IPS DF 19.7 (cell line): ENCODE results near the gene CLIP1.
"Not testable (repeated sequence)": the region's sequence is repeated elsewhere in the genome, so short reads cannot be mapped to it uniquely, and the experiment has no call there.

ENCODE experiments used
- DNase-seq: peaks from one replicate; pipeline ENCODE4 v3.0.0-alpha.2; 2013; ENCODE audit warnings: low read depth, low spot score

Gene CLIP1

DNA sequence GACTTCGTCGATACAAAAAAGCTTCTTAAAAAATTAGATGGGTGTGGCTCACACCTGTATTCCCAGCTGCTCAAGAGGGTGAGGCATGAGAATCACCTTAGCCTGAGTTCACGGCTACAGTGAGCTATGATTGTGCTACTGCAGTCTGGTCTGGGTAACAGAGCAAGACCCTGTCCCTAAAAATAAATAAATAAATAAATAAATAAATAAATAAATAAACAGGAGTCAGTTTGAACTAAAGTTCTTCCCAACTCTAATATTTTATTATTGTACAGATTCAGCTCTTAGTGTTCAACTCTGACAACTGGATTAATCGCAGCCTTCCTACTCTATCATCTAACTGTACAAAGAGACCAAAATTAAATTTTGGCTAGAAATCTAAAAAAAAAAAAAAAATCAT is 12.7 kb upstream of the CLIP1 start:
- DNase-seq, result no peak

DNA sequence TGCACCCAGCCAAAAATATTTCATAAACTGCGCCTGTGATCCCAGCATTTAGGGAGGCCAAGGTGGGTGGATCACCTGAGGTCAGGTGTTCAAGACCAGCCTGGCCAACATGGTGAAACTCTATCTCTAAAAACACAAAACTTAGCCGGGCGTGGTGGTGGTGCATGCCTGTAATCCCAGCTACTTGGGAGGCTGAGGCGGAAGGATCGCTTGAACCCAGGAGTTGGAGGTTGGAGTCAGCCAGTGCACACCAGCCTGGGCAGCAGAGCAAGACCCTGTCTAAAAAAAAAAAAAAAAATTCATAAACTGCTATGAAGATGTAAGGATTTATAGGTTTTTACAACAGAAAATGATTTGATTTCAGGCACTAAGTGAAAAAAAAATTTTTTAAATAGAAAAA is 6.6 kb upstream of the CLIP1 start:
- not testable (repeated sequence) for DNase-seq

DNA sequence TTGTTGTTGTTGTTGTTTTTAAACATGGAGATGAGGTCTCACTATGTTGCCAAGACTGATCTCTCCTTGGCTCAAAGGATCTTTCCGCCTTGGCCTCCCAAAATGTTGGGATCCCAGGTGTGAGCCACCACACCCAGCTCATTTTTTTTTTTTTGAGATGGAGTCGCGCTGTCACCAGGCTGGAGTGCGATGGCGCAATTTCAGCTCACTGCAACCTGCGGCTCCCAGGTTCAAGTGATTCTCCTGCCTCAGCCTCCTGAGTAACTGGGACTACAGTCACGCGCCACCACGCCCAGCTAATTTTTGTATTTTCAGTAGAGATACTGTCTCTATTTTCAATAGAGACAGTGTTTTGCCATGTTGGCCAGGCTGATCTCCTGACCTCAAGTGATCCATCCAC is 4.9 kb upstream of the CLIP1 start:
- no peak for DNase-seq

DNA sequence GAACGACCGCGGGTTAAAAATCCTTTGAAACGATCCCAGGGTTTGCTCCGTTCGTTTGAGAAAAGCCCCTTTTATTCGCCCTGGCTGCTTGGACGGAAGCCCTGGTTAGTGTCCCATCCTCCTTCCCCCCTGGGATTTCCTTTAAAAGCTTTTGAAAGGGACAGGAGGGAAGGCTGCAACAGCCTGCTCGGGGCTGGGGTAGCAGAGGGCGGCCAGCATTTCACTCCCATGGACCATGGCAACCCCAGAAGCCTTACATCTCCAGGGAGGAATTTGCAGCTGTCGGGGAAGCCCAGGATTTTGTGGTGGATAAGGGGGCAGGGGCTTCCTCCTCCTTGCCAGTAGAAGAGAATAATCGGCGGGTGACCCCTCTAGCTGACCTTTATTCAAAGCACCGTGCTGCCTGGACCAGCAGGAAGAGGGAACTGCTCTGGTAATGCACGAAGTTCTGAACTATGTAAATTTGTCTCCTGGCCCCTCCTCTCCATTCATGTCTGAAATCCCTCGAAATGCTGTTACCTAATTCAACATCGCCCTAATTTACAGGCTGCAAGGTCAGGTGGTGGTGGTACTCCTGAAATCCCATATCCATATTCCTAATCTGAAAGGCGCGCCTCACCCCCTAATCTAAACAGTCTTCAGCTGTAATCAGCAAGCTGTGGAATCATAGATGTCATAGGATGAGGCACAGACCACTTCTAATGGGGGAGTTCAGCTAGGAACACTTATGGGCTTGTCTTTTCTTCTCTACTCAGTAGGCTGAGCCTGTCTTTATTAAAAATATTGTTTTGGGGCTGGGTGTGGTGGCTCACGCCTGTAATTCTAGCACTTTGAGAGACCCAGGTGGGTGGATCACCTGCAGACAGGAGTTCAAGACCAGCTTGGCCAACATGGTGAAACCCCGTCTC is 1.0 kb upstream of the CLIP1 start:
- no peak for DNase-seq

DNA sequence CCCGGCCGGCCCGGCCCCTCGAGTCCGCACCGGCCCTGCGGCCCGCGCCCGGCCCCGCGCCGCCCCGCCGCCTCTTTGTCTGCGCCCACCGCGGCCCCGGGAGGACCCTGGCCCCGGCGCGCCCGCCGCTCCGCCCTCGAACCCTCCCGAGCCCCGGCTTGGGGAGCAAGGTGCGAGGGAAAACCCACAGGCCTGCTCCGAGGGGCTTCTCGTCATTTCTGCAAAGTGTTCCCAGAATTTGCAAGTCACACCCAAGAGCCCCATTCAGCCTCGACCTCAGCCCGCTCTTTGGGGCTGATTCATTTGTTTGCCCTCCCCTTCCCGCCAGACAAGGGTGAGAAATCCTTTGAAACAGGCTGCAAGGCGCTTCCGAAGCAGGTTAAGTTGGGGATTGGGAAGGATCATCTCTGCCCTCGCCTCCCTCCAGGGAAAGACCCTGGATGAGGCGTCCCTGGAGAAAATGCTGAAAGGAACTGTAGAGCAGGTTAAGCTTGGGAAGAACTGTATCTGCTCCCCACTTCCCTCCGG is 325 bp upstream of the CLIP1 start:
- no peak for DNase-seq

DNA sequence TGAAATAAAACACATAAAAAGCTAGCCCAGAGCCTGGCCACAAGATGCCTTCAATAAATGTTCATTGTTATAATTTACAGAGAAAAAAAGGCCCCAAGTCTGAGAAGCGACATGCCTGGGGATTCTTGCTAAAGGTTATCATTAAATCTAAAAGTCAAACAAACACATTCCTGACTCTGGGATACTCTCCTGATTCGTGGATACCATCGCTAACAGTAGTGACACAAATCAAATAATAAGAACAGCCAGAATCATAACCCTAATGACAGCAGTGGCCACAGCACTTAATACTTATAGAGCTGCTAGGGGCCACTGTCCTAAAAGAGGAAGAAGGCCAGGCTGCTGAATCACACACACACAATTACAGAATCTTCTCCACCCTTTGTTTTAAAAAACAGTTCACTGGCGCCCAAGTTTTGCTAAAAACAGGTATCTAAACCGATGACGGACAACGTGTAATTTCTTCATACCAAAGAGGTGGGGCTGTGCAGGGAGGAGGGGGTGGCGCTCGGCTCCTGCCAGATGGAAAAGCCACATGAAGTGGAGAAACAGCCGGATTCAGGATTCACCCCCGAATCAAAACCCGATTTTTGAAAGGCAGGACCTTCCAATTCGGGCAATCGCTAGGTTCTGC is 1.2 kb downstream of the CLIP1 start:
- DNase-seq, result no peak

DNA sequence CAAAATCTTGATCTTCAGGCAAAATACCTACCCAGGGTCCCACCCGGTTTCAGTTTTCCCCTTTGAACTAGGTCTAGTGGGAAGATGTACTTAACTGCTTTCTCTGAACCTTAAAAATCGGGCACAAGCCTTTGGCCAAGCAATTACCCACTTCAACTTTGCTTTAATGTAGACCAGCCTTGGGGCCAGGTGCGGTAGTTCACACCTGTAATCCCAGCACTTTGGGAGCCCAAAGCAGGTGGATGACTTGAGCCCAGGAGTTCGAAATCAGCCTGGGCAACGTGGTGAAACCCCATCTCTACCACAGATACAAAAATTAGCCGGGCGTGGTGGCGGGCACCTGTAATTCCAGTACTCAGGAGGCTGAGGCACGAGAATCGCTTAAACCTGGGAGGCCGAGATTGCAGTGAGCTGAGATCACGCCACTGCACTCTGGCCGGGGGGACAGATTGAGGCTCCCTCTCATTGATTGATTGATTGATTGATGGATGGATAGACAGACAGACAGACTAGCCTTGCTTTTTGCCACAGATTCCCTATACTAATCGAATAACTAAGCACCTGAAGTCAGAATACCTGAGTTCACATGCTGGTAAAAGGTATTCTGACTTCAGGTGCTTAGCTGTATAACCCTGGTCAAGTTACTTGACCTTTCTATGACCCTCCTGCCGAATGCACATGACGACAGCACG is 1.9 kb downstream of the CLIP1 start:
- no peak for DNase-seq

DNA sequence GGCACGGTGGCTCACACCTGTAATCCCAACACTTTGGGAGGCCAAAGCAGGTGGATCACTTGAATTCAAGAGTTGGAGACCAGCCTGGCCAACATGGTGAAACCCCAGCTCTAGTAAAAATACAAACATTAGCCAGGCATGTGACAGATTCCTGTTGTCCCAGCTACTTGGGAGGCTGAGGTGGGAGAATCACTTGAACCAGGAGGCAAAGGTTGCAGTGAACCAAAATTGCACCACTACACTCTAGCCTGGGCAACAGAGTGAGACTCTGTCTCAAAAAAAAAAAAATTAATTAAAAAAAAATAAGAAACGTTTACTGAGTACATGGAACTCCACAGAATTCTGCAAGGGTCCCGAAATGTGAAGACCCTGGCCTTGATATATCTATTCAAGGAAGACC is 3.4 kb downstream of the CLIP1 start:
- not testable (repeated sequence) for DNase-seq

DNA sequence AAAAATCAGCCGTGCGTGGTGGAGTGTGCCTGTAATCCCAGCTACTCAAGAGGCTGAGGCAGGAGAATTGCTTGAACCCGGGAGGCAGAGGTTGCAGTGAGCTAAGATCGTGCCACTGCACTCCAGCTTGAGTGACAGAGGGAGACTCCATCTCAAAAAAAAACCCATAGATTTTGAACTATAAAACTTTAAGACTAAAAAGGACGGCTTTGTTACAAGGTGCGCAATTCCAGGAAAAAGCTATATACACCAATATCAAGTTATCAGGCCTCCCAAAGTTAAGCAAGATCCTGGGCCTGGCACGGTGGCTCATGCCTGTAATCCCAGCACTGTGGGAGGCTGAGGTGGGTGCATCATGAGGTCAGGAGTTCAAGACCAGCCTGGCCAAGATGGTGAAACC is 6.8 kb downstream of the CLIP1 start:
- DNase-seq, result not testable (repeated sequence)

DNA sequence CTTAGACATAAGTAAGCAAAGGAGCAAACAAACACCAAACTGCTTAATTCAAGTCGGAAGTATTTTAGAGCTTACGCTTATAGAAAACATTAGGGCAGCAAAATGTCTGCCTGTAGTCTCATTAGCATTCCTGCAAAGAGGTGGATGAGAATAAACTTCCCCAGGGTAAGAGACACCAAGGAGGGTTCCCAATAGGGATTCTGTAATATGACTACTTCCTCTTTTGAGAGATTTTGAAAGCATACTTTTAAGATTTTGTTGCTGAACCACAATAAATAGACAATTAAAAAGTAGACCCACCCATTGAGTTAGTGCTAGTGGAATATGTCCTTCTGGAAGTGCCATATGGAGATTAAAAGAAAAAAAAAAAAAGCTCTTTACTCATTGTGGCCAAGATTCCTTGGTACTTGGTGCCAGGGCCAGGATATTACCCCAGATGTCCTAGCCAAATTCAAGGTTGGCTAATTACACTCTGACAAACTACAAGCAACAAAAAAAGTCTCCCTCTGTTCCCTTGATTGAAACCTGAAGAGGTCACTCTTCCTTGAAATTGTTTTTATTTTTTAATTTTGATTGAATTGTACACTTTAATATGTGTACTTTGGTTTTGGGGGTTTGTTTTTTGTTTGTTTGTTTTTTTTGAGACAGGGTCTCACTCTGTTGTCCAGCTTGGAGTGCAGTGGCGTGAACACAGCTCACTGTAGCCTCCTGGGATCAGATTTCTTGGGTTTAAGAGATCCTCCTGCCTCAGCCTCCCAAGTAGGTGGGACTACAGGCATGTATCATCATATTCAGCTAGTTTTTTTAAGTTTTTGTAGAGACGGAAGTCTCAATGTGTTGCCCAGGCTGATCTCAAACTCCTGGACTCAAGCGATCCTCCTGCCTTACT is 8.7 kb downstream of the CLIP1 start:
- no peak for DNase-seq

DNA sequence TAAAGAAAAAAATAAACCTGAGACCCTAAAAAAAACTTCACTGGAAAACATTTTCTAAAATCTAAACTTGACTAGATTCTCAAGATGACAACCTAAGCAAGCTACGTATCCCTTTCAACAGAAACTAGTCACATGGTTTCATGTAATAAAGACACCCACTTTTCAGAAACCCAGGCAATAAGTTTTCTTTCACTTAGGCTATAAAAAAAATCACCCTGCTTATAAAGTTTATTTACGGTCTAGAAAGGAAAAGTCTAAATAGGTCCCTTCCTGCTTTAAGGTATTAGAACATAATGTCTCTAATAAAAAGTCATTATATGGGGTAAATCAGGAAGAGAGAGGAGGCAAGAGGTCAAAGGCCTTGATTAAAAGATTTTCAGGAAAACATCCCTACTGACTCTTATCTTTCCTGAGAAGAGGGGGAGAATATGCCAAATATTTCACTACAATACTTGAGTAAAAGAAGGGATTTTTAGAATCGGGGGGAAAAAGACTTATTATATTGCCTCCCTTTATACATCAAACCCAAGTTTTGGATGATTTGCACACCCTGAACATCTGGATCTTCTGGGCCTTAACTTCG is 9.5 kb downstream of the CLIP1 start:
- DNase-seq, result no peak

DNA sequence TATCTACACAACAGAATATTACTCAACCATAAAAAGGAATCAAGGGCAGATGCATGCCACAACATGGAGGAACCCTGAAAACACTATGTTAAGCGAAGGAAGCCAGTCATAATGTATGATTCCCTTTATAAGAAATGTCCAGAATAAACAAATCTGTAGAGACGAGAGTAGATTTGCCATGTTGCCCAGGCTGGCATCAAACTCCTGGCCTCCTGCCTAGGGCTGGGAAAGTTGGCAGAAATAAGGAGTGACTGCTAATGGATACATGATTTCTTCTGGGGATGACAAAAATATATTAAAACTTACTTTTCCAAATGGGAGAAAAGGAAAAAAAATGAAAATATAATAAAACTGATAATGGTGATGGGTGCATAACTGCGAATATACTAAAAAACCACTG is 10.9 kb downstream of the CLIP1 start:
- no peak for DNase-seq

DNA sequence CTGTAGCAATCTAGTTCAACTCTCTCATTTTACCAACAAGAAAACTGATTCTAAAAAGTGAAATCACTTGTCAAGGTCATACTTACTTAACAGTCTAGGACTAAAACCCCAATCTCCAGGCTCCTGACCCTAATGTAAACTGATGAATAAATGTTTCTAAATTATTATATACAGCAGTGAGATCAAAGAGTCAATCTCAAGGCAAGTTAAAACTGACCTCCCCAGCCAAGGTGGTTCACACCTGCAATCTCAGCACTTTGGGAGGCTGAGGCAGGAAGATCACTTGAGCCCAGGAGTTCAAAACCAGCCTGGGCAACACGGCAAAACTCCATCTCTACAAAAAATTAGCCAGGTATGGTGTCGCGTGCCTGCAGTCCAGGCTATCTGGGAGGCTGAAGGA is 15.3 kb downstream of the CLIP1 start:
- no peak for DNase-seq

DNA sequence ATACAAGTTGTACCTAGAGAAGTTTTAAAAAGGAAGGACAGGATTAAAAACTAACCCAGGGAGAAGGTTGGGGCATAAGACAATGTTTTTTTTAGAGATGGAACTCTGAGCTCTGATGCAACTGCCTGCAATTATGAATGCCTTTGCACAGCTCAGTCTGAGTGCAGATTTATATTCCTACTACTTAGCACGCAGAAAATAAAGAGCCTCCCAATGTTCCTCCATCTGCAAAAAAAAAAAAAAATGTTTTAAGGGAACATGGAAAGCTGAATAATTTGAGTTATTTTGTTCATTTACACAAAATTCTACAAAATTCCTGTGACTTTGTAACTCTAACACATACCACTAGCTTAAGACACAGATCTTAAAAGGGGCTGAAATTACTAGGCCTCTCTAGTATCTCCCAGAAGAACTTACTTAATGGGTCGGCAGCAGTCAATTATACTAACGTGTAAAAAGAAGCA is 15.7 kb downstream of the CLIP1 start:
- no peak for DNase-seq

DNA sequence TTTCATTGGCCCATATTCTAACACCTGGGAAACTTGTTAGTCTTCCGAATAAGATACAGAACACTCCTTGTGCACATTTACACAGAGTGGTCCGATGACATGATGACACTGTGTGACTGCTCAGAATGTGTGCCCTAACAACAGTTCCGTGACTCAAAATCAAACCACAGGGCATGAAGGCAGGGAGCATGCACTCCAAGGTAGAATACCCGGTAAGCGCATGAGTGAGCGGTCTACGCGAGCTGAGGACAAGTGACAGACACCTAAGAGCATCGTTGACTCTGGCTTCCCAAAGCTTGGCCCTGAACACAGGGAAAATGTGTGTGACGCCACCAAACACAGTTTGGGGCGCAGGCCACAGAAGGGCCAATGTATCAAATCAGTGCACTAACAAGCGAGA is 18.6 kb downstream of the CLIP1 start:
- DNase-seq, result no peak

DNA sequence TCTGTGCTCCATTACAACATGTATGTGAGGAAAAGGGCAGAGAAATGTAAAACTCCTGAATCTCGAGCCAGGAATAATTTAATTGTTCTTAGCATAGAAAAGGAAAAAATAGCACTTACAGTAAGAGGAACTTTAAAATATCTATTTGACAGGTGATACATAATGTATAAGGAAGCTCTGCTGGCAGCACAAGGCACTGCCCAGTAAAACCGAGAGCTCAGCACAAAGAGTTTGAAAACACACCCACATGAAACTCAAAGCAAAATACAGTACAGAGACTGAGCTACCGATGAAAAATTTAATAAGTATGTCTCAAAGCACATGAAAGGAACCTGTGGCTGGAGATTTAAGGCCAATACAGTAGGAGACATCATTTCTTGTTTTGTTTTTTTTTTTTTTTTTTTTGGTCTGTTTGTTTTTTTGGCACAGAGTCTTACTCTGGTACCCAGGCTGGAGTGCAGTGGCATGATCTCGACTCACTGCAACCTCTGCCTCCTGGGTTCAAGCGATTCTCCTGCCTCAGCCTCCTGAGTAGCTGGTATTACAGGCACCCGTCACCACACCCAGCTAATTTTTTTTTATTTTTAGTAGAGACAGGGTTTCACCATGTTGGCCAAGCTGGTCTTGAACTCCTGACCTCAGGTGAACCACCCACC is 19.2 kb downstream of the CLIP1 start:
- DNase-seq, result no peak

DNA sequence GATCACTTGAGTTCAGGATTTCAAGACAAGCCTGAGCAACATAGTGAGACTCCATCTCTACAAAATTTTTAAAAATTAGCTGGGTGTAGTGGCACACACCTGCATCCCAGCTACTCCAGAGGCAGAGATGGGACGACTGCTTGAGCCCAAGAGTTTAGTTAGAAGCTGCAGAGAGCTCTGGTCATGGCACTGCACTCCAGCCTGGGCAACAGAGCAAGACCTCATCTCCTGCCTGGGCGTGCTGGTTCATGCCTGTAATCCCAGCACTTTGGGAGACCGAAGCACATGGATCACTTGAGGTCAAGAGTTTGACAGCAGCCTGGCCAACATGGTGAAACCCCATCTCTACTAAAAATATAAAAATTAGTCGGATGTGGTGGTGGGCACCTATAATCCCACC is 20.2 kb downstream of the CLIP1 start:
- DNase-seq, result no peak

DNA sequence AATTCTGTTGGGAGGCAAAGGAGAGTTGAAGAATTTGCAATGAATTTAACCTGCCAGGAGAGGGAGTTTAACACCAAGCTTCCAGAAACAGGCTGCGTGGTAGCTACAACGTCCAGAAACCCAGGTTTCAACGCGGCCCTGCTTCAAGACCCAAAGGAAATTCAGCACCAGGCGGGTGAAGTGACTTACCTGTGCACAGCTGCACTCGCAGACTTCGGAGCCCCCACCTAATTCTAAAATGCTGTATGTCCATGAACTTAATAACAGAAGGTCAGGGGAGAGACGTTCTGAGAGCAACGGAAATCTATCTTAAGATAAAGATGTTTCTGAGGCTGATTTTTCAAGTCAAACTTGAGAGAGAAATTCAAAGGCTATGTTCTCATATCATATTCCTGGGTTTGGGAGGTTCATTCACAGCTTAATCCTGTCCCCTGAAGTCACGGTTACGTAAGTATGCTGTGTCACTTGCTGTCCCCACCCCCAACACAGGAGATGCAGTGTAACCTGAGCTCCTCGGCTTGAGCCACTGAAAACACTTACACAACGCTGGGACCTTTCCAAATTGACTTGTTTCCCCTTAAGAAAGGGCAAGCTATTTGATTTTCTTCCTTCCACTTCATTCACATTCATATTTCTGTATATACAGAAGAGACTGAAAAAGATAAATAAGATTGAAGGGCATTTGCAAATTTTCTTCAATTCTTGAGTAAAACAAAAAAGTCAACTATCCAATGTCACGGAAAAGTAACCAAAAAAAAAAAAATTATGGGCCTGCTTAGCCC is 22.7 kb downstream of the CLIP1 start:
- DNase-seq, result no peak

DNA sequence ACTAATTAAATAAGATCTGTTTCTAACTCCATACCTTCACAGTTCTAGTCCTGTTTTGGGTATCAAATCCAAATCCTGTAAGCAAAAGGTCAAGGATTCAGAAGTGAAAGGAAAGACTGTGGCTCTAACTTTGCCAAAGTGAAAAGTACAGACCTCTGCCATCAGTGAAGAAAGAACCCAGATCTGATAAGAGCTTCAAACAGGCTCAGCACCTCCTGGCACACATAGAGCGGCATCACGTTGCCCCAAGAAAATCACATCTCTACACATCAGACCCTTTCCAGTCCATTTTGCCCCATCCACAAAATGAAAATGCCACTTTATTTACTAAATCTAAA is 23.2 kb downstream of the CLIP1 start:
- no peak for DNase-seq

DNA sequence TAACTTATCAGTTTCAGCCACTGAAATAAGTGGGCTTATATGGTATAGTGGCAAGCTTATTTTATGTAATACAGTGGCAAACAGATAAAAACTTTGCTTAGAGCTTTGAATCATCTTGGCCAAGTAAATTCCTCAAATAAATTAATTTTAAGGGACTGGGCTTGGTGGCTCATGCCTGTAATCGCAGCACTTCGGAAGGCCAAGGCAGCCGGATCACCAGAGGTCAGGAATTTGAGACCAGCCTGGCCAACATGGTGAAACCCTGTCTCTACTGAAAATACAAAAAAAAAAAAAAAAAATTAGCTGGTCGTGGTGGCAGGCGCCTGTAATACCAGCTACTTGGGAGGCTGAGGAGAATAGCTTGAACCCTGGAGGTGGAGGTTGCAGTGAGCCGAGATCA is 24.5 kb downstream of the CLIP1 start:
- not testable (repeated sequence) for DNase-seq
